Panc1 (cell line): ENCODE data around the gene IFNLR1.

Experiments used
- POLR2AphosphoS5 ChIP-seq: IDR thresholded peaks from 2 replicates; pipeline ENCODE4 v1.6.1; 2012; ENCODE audit warnings: mild to moderate bottlenecking, low read depth, low read length, moderate library complexity
- SIN3A ChIP-seq: IDR thresholded peaks from 2 replicates; pipeline ENCODE4 v1.6.1; 2012; ENCODE audit warnings: low read depth, mild to moderate bottlenecking, low read length, moderate library complexity, borderline replicate concordance; ENCODE audit not compliant: insufficient read depth
- TF ChIP-seq, protein P1 (sequence below): fragments of 450-650 bp; IDR thresholded peaks from 2 replicates; pipeline ENCODE4 v1.5.1; 2017; ENCODE audit warnings: mild to moderate bottlenecking
- TF ChIP-seq, protein P2 (sequence below), 2 experiments: IDR thresholded peaks; 2 replicates each; pipeline ENCODE4 v1.6.1; 2011 to 2012; ENCODE audit warnings: low read depth in 2 of 2, control low read depth in 1 of 2, low read length in 1 of 2, mild to moderate bottlenecking in 1 of 2, moderate library complexity in 1 of 2; ENCODE audit not compliant: insufficient read depth in 1 of 2

DNA sequence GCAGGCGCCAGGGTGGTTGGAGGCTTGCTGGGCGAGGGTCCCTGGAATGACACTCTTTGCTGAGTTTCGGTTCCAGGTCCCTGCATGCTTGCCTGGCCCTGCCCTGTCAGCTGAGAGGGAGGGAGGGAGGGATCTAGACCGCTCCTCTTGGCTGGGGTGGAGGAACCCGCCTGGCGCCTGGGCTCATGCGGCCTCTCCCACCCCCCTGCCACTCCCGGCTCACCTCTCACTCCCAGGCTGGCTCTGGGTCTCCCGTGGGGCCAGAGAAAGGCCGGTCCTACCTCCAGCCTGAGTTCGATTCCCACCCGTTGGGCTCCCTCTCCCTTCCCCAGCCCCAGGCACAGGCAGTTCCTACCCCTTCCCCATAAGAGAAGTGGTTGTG is 19.0 kb upstream of the IFNLR1 start:
- TF ChIP-seq POLR2AphosphoS5 (no peak), SIN3A (no peak)
- TF ChIP-seq, protein P1, sequence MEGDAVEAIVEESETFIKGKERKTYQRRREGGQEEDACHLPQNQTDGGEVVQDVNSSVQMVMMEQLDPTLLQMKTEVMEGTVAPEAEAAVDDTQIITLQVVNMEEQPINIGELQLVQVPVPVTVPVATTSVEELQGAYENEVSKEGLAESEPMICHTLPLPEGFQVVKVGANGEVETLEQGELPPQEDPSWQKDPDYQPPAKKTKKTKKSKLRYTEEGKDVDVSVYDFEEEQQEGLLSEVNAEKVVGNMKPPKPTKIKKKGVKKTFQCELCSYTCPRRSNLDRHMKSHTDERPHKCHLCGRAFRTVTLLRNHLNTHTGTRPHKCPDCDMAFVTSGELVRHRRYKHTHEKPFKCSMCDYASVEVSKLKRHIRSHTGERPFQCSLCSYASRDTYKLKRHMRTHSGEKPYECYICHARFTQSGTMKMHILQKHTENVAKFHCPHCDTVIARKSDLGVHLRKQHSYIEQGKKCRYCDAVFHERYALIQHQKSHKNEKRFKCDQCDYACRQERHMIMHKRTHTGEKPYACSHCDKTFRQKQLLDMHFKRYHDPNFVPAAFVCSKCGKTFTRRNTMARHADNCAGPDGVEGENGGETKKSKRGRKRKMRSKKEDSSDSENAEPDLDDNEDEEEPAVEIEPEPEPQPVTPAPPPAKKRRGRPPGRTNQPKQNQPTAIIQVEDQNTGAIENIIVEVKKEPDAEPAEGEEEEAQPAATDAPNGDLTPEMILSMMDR = no peak
- TF ChIP-seq, protein P2, sequence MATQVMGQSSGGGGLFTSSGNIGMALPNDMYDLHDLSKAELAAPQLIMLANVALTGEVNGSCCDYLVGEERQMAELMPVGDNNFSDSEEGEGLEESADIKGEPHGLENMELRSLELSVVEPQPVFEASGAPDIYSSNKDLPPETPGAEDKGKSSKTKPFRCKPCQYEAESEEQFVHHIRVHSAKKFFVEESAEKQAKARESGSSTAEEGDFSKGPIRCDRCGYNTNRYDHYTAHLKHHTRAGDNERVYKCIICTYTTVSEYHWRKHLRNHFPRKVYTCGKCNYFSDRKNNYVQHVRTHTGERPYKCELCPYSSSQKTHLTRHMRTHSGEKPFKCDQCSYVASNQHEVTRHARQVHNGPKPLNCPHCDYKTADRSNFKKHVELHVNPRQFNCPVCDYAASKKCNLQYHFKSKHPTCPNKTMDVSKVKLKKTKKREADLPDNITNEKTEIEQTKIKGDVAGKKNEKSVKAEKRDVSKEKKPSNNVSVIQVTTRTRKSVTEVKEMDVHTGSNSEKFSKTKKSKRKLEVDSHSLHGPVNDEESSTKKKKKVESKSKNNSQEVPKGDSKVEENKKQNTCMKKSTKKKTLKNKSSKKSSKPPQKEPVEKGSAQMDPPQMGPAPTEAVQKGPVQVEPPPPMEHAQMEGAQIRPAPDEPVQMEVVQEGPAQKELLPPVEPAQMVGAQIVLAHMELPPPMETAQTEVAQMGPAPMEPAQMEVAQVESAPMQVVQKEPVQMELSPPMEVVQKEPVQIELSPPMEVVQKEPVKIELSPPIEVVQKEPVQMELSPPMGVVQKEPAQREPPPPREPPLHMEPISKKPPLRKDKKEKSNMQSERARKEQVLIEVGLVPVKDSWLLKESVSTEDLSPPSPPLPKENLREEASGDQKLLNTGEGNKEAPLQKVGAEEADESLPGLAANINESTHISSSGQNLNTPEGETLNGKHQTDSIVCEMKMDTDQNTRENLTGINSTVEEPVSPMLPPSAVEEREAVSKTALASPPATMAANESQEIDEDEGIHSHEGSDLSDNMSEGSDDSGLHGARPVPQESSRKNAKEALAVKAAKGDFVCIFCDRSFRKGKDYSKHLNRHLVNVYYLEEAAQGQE (IDR thresholded peaks at IDR 0.05; ENCODE audit: insufficient read depth in 1 of 2, low read depth in 2 of 2, low read length in 1 of 2) = no peak
